ENCODE data around the gene C10orf90. TPM values are rescaled to one million over a fixed set of nuclear protein-coding genes. Genes with fewer than 3 reads are reported as not detected.

C10orf90 gene
- total RNA-seq, 1 donor from 2014 or later = not detected

DNA sequence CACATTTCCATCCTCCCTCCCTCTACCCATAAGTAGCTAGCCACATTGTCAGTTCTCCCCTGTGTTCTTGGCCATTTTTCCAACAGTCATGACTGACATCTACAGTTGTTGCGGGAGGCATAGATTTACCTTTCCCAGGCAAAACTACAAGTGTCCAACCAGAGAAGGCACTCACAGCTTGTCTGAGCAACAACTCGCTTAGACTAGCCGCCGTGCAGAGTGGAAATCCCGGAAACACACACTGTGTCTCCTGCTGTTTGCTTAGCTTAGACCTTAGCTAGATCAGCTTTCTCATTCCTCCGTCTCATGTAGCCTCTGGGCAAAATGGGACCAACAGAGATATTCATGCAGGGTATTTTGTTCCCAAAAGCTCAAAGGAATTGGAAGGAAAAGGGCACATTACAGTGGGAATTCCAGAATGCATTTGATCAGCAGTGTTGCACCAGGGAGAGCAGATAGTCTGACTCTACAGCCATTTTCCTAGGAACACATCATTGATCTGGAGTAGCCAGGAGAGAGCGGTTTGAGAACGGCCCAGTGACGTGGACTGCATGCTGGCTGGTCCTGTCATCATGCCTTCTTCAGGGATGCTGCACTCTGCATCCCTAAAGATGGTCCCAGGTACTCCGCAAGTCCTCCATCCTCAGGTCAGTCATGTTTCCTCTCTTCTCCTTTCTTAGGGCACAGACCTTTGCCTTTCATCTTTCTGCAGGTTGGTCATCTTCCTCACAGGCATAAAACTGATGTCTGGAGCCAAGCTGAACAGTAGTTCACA is 89.4 kb downstream of the C10orf90 start:
- Mint-ChIP-seq H3K4me1 (ENCODE audit: low read depth, unreplicated experiment) (peaks cover 17% of the 10 kb centered on the region), H3K9me3 (ENCODE audit: unreplicated experiment) (peaks cover 5% of the 10 kb centered on the region), H3K27me3 (ENCODE audit: unreplicated experiment) (peaks cover 3% of the 10 kb centered on the region), H3K36me3 (ENCODE audit: unreplicated experiment) (no peaks in the 10 kb centered on the region), H3K4me3 (ENCODE audit: unreplicated experiment) (no peak overlapping the region), H3K27ac (ENCODE audit: unreplicated experiment) (no peak overlapping the region)
- TF ChIP-seq, protein P1, sequence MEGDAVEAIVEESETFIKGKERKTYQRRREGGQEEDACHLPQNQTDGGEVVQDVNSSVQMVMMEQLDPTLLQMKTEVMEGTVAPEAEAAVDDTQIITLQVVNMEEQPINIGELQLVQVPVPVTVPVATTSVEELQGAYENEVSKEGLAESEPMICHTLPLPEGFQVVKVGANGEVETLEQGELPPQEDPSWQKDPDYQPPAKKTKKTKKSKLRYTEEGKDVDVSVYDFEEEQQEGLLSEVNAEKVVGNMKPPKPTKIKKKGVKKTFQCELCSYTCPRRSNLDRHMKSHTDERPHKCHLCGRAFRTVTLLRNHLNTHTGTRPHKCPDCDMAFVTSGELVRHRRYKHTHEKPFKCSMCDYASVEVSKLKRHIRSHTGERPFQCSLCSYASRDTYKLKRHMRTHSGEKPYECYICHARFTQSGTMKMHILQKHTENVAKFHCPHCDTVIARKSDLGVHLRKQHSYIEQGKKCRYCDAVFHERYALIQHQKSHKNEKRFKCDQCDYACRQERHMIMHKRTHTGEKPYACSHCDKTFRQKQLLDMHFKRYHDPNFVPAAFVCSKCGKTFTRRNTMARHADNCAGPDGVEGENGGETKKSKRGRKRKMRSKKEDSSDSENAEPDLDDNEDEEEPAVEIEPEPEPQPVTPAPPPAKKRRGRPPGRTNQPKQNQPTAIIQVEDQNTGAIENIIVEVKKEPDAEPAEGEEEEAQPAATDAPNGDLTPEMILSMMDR (IDR thresholded peaks at IDR 0.05; ENCODE audit: partially characterized antibody, unreplicated experiment) = no peak
- DNase-seq = no peak

DNA sequence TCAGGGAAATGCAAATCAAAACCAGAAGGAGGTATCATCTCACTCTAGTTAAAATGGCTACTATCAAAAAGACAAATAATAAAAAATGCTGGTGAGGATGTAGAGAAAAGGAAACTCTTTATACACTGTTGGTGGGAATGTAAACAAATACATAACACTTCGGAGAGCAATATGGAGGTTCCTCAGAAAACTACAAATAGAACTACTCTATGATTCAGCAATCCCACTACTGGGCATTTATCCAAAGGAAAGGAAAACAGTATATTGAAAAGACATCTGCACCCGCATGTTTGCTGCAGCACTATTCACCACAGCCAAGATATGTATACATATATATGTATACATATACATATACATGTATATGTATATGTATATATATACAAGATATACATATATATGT is 94.2 kb downstream of the C10orf90 start:
- Mint-ChIP-seq H3K36me3 (ENCODE audit: unreplicated experiment) (no peaks in the 10 kb centered on the region), H3K27ac (ENCODE audit: unreplicated experiment) (no peak overlapping the region), H3K27me3 (ENCODE audit: unreplicated experiment) (no peaks in the 10 kb centered on the region), H3K9me3 (ENCODE audit: unreplicated experiment) (no peaks in the 10 kb centered on the region), H3K4me1 (ENCODE audit: low read depth, unreplicated experiment) (no peaks in the 10 kb centered on the region), H3K4me3 (ENCODE audit: unreplicated experiment) (no peak overlapping the region)
- TF ChIP-seq, protein P1 (IDR thresholded peaks at IDR 0.05; ENCODE audit: partially characterized antibody, unreplicated experiment) = no peak
- DNase-seq = no peak

DNA sequence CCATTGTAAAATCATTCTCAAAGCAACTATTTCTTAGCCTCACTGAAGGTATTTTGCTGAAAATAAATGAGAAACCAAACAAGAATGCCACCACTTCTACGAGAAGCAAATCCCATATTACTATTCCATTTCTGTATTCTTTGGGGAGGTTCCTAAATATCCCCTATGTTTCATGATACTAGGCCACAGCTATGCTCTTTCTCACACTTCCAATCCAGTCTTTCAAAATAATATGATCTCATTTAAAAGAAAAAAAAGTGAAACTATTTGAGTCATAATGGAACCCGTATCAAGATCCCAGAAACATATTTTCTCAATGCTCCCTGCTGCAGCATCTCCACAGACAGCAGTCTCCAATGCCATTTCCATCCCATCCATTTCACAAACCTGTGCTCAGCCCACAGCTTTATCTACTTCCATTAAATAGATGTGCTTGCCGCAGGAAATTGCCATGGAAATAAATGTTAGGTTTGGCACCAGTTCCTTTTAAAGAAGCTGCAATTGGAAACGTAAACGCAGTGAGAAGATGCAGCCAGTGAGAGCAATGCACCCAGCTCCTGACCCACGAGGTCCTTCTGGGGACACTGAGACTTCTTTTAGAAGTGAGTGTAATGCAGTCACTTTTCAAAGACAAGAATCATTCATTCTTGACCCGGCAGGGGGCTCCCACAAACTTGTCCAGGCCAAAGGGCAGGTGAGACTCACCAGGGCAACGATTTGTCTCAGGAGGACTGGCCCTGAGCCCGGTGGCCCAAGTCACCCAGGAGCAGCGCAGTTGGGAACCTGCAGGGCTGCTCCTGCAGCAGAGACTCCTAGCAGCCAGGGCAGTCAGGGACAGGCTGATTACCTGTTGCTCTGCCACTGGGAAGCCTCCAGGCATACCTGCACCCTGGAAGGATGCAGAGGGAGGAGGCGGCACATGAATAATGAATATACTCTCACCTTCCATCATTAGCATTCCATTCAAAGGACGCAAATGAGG is 99.6 kb downstream of the C10orf90 start:
- Mint-ChIP-seq H3K27me3 (ENCODE audit: unreplicated experiment) (peaks cover 3% of the 10 kb centered on the region), H3K4me1 (ENCODE audit: low read depth, unreplicated experiment) (no peaks in the 10 kb centered on the region), H3K27ac (ENCODE audit: unreplicated experiment) (no peak overlapping the region), H3K9me3 (ENCODE audit: unreplicated experiment) (peaks cover 2% of the 10 kb centered on the region), H3K4me3 (ENCODE audit: unreplicated experiment) (no peak overlapping the region), H3K36me3 (ENCODE audit: unreplicated experiment) (peaks cover 5% of the 10 kb centered on the region)
- TF ChIP-seq, protein P1 (IDR thresholded peaks at IDR 0.05; ENCODE audit: partially characterized antibody, unreplicated experiment) = no peak
- no peak for DNase-seq

DNA sequence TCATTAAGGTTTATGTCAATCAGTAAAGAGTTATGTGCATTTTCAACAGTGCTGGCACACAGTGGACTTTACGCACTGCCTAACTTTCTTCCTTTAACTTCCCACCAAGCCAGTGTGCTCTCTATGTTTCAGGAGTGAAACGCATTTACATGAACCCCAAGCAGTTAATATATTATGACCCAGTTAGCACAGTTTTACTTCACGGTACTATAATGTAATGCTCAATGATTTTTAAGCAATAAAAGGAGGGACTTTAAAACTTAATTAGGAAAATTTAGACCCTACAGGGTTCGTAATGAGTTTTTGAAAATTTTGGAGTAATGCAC is 100.3 kb downstream of the C10orf90 start:
- Mint-ChIP-seq H3K4me1 (ENCODE audit: low read depth, unreplicated experiment) (no peaks in the 10 kb centered on the region), H3K36me3 (ENCODE audit: unreplicated experiment) (peaks cover 5% of the 10 kb centered on the region), H3K4me3 (ENCODE audit: unreplicated experiment) (no peak overlapping the region), H3K27me3 (ENCODE audit: unreplicated experiment) (peaks cover 3% of the 10 kb centered on the region), H3K27ac (ENCODE audit: unreplicated experiment) (no peak overlapping the region), H3K9me3 (ENCODE audit: unreplicated experiment) (peaks cover 2% of the 10 kb centered on the region)
- TF ChIP-seq, protein P1 (IDR thresholded peaks at IDR 0.05; ENCODE audit: partially characterized antibody, unreplicated experiment) = no peak
- DNase-seq = no peak

Data from glutamatergic neuron (in vitro differentiated cells).